IMR-90 (cell line): Measurements from ENCODE around the gene TMEM144.

Source experiments
- CHD1 ChIP-seq: IDR thresholded peaks from 2 replicates; pipeline ENCODE4 v1.6.1; 2012; ENCODE audit warnings: low read depth, low read length, improper control_type of control experiment
- MXI1 ChIP-seq: IDR thresholded peaks from 2 replicates; pipeline ENCODE4 v1.6.1; 2012; ENCODE audit warnings: low read depth, mild to moderate bottlenecking, low read length, moderate library complexity, borderline replicate concordance
- POLR2A ChIP-seq: IDR thresholded peaks from 2 replicates; pipeline ENCODE4 v1.6.1; 2012; ENCODE audit warnings: mild to moderate bottlenecking, low read depth, low read length
- RAD21 ChIP-seq: IDR thresholded peaks from 2 replicates; pipeline ENCODE4 v1.6.1; 2012; ENCODE audit warnings: low read length, improper control_type of control experiment
- TF ChIP-seq, protein P1 (sequence below): conservative IDR thresholded peaks from 2 replicates; pipeline ENCODE4 v1.5.1; 2012; ENCODE audit warnings: mild to moderate bottlenecking, low read depth, low read length, improper control_type of control experiment
- TF ChIP-seq, protein P2 (sequence below): fragments of 150-350 bp; IDR thresholded peaks from 2 replicates; pipeline ENCODE4 v1.6.1; 2017; ENCODE audit warnings: mild to moderate bottlenecking, antibody characterized with exemption, low read length, low read depth

DNA sequence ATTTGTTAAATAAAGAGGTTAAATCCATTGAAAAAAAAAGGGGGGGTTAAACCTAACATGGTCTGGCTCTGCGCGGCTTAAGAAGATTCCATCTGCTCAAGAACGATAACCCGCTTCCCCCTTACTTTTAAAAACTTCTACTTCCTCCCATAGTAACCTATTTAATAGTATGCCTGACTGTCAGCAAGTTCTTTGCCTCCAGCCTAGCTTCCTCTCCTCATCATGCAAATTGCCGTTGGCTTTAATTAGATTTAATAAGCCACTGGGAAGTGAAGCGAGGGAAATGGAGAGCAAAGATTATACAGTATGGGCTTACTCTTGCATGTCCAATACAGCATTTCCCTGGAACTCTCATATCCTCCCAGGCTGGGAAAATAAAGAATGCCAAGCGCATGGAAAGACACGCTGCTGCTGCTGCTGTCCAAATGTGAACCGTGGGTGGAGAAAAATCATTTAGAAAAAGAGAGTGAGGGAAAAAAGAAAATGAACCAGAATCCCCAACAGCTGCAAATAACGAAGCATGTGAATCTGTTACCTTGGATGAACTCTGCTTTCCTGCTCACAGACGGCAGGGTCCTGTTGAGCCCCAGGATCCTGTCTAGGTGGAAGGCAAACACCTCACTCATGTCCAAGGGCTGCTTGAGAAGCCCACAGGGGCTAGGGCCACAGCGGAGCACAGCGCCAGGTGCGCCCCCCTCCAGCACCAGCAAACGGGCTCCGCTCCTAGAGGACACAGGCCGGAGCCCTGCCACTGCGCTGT lies 40.2 kb upstream of the TMEM144 start:
- no peak for TF ChIP-seq RAD21
- TF ChIP-seq POLR2A = no peak
- TF ChIP-seq, protein P1, sequence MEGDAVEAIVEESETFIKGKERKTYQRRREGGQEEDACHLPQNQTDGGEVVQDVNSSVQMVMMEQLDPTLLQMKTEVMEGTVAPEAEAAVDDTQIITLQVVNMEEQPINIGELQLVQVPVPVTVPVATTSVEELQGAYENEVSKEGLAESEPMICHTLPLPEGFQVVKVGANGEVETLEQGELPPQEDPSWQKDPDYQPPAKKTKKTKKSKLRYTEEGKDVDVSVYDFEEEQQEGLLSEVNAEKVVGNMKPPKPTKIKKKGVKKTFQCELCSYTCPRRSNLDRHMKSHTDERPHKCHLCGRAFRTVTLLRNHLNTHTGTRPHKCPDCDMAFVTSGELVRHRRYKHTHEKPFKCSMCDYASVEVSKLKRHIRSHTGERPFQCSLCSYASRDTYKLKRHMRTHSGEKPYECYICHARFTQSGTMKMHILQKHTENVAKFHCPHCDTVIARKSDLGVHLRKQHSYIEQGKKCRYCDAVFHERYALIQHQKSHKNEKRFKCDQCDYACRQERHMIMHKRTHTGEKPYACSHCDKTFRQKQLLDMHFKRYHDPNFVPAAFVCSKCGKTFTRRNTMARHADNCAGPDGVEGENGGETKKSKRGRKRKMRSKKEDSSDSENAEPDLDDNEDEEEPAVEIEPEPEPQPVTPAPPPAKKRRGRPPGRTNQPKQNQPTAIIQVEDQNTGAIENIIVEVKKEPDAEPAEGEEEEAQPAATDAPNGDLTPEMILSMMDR = no peak
- TF ChIP-seq CHD1 = no peak
- TF ChIP-seq, protein P2, sequence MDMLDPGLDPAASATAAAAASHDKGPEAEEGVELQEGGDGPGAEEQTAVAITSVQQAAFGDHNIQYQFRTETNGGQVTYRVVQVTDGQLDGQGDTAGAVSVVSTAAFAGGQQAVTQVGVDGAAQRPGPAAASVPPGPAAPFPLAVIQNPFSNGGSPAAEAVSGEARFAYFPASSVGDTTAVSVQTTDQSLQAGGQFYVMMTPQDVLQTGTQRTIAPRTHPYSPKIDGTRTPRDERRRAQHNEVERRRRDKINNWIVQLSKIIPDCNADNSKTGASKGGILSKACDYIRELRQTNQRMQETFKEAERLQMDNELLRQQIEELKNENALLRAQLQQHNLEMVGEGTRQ = no peak
- TF ChIP-seq MXI1 = no peak; the same call in 1 of the 2 replicates
